PC-3 (cell line): ENCODE results near the gene PLA2G2C. TPM values are rescaled to one million over a fixed set of nuclear protein-coding genes. Genes with fewer than 3 reads are reported as not detected.

ENCODE experiments used
- ATAC-seq: fragments of 200-7000 bp; cut with Tn5 transposase; 2 replicates; pipeline ENCODE4 v1.9.1; 2020; ENCODE audit warnings: mild to moderate bottlenecking, moderate library complexity
- BruUV-seq: library from RNA; stranded (reverse); fragments of 400-500 nt; replicated peaks from 2 replicates; lab custom pipeline; 2021; lab: Mats Ljungman, UMichigan
- CTCF ChIA-PET: fragments of 300-600 bp; sonication (Branson Sonifier 250); formaldehyde crosslinking; loops from one replicate; lab custom pipeline; 2022; ENCODE audit warnings: antibody characterized with exemption; lab: Charles Lee
- POLR2A ChIA-PET: fragments of 300-600 bp; sonication (Branson Sonifier 250); formaldehyde crosslinking; loops from one replicate; lab custom pipeline; 2022; ENCODE audit warnings: antibody characterized with exemption; ENCODE audit not compliant: unreplicated experiment; lab: Charles Lee
- DNase-seq: peaks from one replicate; pipeline ENCODE4 v3.0.0-alpha.2; 2015
- H2AFZ ChIP-seq: fragments of 300-600 bp; sonication (generic); 2 replicates; pipeline ENCODE4 v1.6.0; 2016; ENCODE audit warnings: antibody characterized with exemption, low read length
- H3F3A ChIP-seq: fragments of 300-600 bp; sonication (generic); one replicate; pipeline ENCODE4 v1.6.0; 2017; ENCODE audit warnings: antibody characterized with exemption, low read length, control low read depth, mild to moderate bottlenecking; ENCODE audit not compliant: unreplicated experiment
- H3K27ac ChIP-seq: fragments of 300-600 bp; sonication (generic); 2 replicates; pipeline ENCODE4 v1.5.1; 2016; ENCODE audit warnings: mild to moderate bottlenecking, low read length
- H3K27me3 ChIP-seq: fragments of 300-600 bp; sonication (generic); 2 replicates; pipeline ENCODE4 v1.6.1; 2016; ENCODE audit warnings: low read length, mixed read lengths
- H3K36me3 ChIP-seq: fragments of 300-600 bp; sonication (generic); 2 replicates; pipeline ENCODE4 v1.6.1; 2016; ENCODE audit warnings: low read depth, mixed run types, low read length, mixed read lengths
- H3K4me1 ChIP-seq: fragments of 300-600 bp; sonication (generic); 2 replicates; pipeline ENCODE4 v1.5.1; 2016; ENCODE audit warnings: low read length; ENCODE audit not compliant: insufficient read depth
- H3K4me2 ChIP-seq: fragments of 300-600 bp; sonication (generic); 2 replicates; pipeline ENCODE4 v1.6.0; 2016; ENCODE audit warnings: low read length
- H3K4me3 ChIP-seq: fragments of 300-600 bp; sonication (generic); 2 replicates; pipeline ENCODE4 v1.5.1; 2016; ENCODE audit warnings: mild to moderate bottlenecking, low read length, mixed read lengths
- H3K79me2 ChIP-seq: fragments of 300-600 bp; sonication (generic); 2 replicates; pipeline ENCODE4 v1.6.1; 2017; ENCODE audit warnings: low read length, mixed read lengths
- H3K9ac ChIP-seq: fragments of 300-600 bp; sonication (generic); 2 replicates; pipeline ENCODE4 v1.6.0; 2016; ENCODE audit warnings: mild to moderate bottlenecking, low read length
- H3K9me2 ChIP-seq: fragments of 300-600 bp; sonication (generic); replicated peaks from 2 replicates; pipeline ENCODE4 v1.6.1; 2016; ENCODE audit warnings: mixed run types, low read length, mixed read lengths
- H3K9me3 ChIP-seq: fragments of 300-600 bp; sonication (generic); 2 replicates; pipeline ENCODE4 v1.6.1; 2016; ENCODE audit warnings: low read length, mixed read lengths
- H4K20me1 ChIP-seq: fragments of 300-600 bp; sonication (generic); 2 replicates; pipeline ENCODE4 v1.6.1; 2016; ENCODE audit warnings: low read length, mixed read lengths
- CTCF ChIP-seq: fragments of 300-600 bp; sonication (generic); conservative IDR thresholded peaks from 2 replicates; pipeline ENCODE4 v1.5.1; 2017; ENCODE audit warnings: antibody characterized with exemption, low read depth, mild to moderate bottlenecking, low read length
- EZH2 ChIP-seq: fragments of 300-600 bp; sonication (generic); IDR thresholded peaks from one replicate; pipeline ENCODE4 v1.6.1; 2017; ENCODE audit warnings: antibody characterized with exemption, mild to moderate bottlenecking, low read length; ENCODE audit not compliant: unreplicated experiment
- EZH2phosphoT487 ChIP-seq: fragments of 300-600 bp; sonication (generic); IDR thresholded peaks from 2 replicates; pipeline ENCODE4 v1.6.1; 2018; ENCODE audit warnings: mild to moderate bottlenecking, antibody characterized with exemption, low read length, borderline replicate concordance
- intact Hi-C: fragments of 100-400 bp; cut with micrococcal nuclease; formaldehyde crosslinking; loops from 2 replicates; pipeline ENCODE4 v1.9.0; 2023
- total RNA-seq: library from RNA; depleted of rRNA; stranded (reverse); fragments of >200 nt; gene quantifications from 2 replicates; pipeline ENCODE4 v1.2.3, GENCODE V29; 2014

Gene PLA2G2C
- total RNA-seq, 1 experiment from 2014 or later, result not detected

- Histone ChIP-seq H3F3A (no peaks in the 10 kb centered on the region), H3K79me2 (no peaks in the 10 kb centered on the region), H3K4me3 (no peak overlapping the region), H2AFZ (no peak overlapping the region), H4K20me1 (no peaks in the 10 kb centered on the region), H3K4me2 (no peak overlapping the region), H3K36me3 (no peaks in the 10 kb centered on the region), H3K9me3 (no peaks in the 10 kb centered on the region), H3K9me2 (no peaks in the 10 kb centered on the region), H3K27ac (no peak overlapping the region), H3K9ac (no peak overlapping the region), H3K27me3 (no peaks in the 10 kb centered on the region), H3K4me1 (peaks cover 37% of the 10 kb centered on the region)
- TF ChIP-seq CTCF (no peak), EZH2phosphoT487 (no peak), EZH2 (no peak)
- no TSS peak for BruUV-seq
- POLR2A ChIA-PET, result no interaction called here
- ATAC-seq (no peak), DNase-seq (no peak)
- intact Hi-C loops, result no loop called here
- CTCF ChIA-PET, result interaction anchor here (1.0 kb wide), 1 partner anchor 13 kb away, joined by 12 read pairs; no protein-coding TSS in a partner anchor
These were observed 13.5 kb upstream of the PLA2G2C start for GRCh38 chr1:20199840-20200239.

- H3K27me3 ChIP-seq, result no peaks in the 10 kb centered on the region
- H3K9me3 ChIP-seq, result no peaks in the 10 kb centered on the region
- ChIA-PET POLR2A (no interaction called here), CTCF (interaction anchor here (1.0 kb wide), 1 partner anchor 13 kb away, joined by 12 read pairs; no protein-coding TSS in a partner anchor)
- BruUV-seq, result no TSS peak
- peak; percentile 72 for ATAC-seq
- H3K36me3 ChIP-seq, result no peaks in the 10 kb centered on the region
- peak; percentile 76 for DNase-seq
- no peak overlapping the region for H3K4me3 ChIP-seq
- TF ChIP-seq EZH2phosphoT487 (no peak), CTCF (no peak), EZH2 (no peak)
- intact Hi-C loops, result no loop called here
- H3K4me1 ChIP-seq, result peaks cover 42% of the 10 kb centered on the region
- H2AFZ ChIP-seq, result no peak overlapping the region
- H3F3A ChIP-seq, result no peaks in the 10 kb centered on the region
- no peak overlapping the region for H3K4me2 ChIP-seq
- no peaks in the 10 kb centered on the region for H3K9me2 ChIP-seq
- H3K79me2 ChIP-seq, result no peaks in the 10 kb centered on the region
- H4K20me1 ChIP-seq, result no peaks in the 10 kb centered on the region
- no peak overlapping the region for H3K27ac ChIP-seq
- no peak overlapping the region for H3K9ac ChIP-seq
These were observed 13.1 kb upstream of the PLA2G2C start for GRCh38 chr1:20199403-20199802.

GRCh38 chr1:20198918-20199317 lies 12.6 kb upstream of the PLA2G2C start:
- H3F3A ChIP-seq, result no peaks in the 10 kb centered on the region
- CTCF ChIA-PET, result interaction anchor here (1.0 kb wide), 1 partner anchor 14 kb away, joined by 12 read pairs; no protein-coding TSS in a partner anchor
- H4K20me1 ChIP-seq, result no peaks in the 10 kb centered on the region
- H3K4me1 ChIP-seq, result peaks cover 46% of the 10 kb centered on the region
- 0 out of 2 replicates have a peak overlapping the region, but pooled peaks have one; percentile 45 for H3K4me2 ChIP-seq
- TF ChIP-seq EZH2phosphoT487 (no peak), EZH2 (no peak), CTCF (no peak)
- no peak overlapping the region for H2AFZ ChIP-seq
- POLR2A ChIA-PET, result no interaction called here
- H3K27me3 ChIP-seq, result no peaks in the 10 kb centered on the region
- H3K4me3 ChIP-seq, result no peak overlapping the region
- no peaks in the 10 kb centered on the region for H3K79me2 ChIP-seq
- no peaks in the 10 kb centered on the region for H3K9me3 ChIP-seq
- no peak for DNase-seq
- H3K27ac ChIP-seq, result peak overlapping the region; percentile 36; the same call in 1 of the 2 replicates
- intact Hi-C loops, result loop anchor here (1.0 kb wide), 1 partner anchor 12 kb away; no protein-coding TSS in a partner anchor
- BruUV-seq, result no TSS peak
- ATAC-seq, result no peak
- H3K36me3 ChIP-seq, result no peaks in the 10 kb centered on the region
- H3K9ac ChIP-seq, result no peak overlapping the region
- H3K9me2 ChIP-seq, result no peaks in the 10 kb centered on the region
